HG02642 (cell line): ENCODE results near the gene TYMP.

ENCODE experiments used
- ATAC-seq: cut with Tn5 transposase; IDR thresholded peaks from one replicate; pipeline ENCODE4 v1.9.1; 2021; ENCODE audit warnings: mild to moderate bottlenecking; ENCODE audit not compliant: unreplicated experiment, poor library complexity

Gene TYMP

GRCh38 chr22:50529897-50530579 is at the start of gene TYMP:
Gene TYMP, minus strand, starts transcription at chr22:50530012. Its CDS starts 303 bp downstream, at chr22:50529709.
- peak; percentile 25 for ATAC-seq

GRCh38 chr22:50578776-50579310 is 49.0 kb upstream of the TYMP start:
- ATAC-seq: no peak

- ATAC-seq: no peak
Measured at GRCh38 chr22:50577987-50578775, 48.4 kb upstream of the TYMP start, which contains the start of gene CPT1B. Gene CPT1B, minus strand, starts transcription at chr22:50578427. Its CDS starts 512 bp downstream, at chr22:50577915.

GRCh38 chr22:50577697-50577986 is 47.8 kb upstream of the TYMP start:
- ATAC-seq: no peak

- ATAC-seq: no peak
Measured at GRCh38 chr22:50576806-50577696, 47.2 kb upstream of the TYMP start.

GRCh38 chr22:50576070-50576469 is 46.3 kb upstream of the TYMP start:
- no peak for ATAC-seq

GRCh38 chr22:50575426-50575941 is 45.7 kb upstream of the TYMP start:
- no peak for ATAC-seq

GRCh38 chr22:50574383-50574755 is 44.6 kb upstream of the TYMP start:
- ATAC-seq: no peak

- no peak for ATAC-seq
Measured at GRCh38 chr22:50573491-50574382, 43.9 kb upstream of the TYMP start.

- no peak for ATAC-seq
Measured at GRCh38 chr22:50572965-50573364, 43.2 kb upstream of the TYMP start.

GRCh38 chr22:50571264-50572175 is 41.7 kb upstream of the TYMP start:
- ATAC-seq: no peak

GRCh38 chr22:50570861-50571260 is 41.0 kb upstream of the TYMP start:
- no peak for ATAC-seq

- no peak for ATAC-seq
Measured at GRCh38 chr22:50569896-50570535, 40.2 kb upstream of the TYMP start.

GRCh38 chr22:50569041-50569459 is 39.2 kb upstream of the TYMP start:
- no peak for ATAC-seq

- no peak for ATAC-seq
Measured at GRCh38 chr22:50568626-50569025, 38.8 kb upstream of the TYMP start.

- no peak for ATAC-seq
Measured at GRCh38 chr22:50567721-50568252, 38.0 kb upstream of the TYMP start.

GRCh38 chr22:50564289-50564688 is 34.5 kb upstream of the TYMP start:
- ATAC-seq: no peak
